HG03097 (cell line): ENCODE results near the gene FRYL.
"Not testable (repeated sequence)": the region's sequence is repeated elsewhere in the genome, so short reads cannot be mapped to it uniquely, and the experiment has no call there.

Source experiments
- ATAC-seq: cut with Tn5 transposase; IDR thresholded peaks from one replicate; pipeline ENCODE4 v1.9.1; 2021; ENCODE audit not compliant: unreplicated experiment, low FRiP score

The FRYL gene

GRCh38 chr4:48704091-48704802, 75.8 kb downstream of the FRYL start:
- no peak for ATAC-seq

DNA sequence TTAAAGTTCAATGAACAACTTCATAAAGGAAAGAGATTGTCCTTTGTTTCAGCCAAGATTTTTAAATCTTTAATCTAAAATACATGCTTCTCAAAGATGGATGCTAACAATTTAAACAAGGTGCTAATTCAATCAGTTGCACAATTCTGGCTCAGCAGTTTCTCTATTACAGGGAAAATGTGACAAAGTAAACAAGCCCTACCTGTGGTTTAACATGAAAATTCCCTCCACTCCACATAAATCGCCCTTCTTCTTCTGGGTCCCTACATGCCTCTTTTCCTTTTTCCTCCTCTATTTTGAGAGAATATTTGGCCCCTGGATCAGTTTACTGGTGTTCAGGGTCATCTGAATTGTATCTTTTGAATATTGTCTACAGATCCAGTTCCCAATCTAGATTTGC, 80.6 kb downstream of the FRYL start:
- no peak for ATAC-seq

DNA sequence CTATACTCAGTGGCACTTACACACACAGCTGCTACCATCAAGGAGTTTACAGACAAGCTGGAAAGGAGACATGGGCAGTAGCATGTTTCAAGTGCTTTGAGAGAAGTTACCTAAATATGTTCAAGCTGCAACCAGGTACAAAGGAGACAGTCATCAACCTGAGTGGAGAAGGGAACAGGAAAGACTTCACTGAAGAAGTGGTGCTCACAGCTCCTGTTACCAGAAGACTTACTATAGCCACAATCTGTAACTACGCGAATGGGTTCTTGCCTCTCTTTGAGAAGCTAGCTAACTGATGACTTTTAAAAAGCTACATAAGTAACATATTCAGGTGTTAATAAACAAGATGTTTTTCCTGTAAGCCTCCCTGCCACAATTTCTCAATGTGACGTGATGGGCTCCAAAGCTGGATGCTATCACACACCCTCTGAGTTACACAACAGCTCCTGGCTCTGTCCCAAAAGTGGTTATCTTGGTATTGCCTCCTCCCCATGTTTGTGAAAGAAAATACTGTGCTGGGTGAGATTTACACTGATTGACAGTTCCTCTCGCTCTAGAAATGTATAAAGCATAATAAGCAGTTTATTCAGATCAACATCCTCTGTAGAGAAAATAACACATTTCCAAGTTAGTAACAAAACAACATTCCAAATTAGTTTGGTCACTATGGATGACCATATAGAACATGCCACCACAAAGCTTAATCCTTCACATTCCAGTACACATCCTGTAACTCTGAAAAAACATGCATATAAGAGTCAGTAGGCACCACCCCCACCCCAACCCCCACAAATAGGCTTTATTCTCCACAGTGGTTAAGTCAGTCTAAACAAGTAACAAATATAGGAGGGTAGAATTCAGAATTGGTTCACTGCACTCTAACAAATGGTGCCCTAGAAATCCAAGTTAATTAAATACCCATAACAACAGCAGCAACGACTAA, 81.8 kb downstream of the FRYL start:
- ATAC-seq: no peak

DNA sequence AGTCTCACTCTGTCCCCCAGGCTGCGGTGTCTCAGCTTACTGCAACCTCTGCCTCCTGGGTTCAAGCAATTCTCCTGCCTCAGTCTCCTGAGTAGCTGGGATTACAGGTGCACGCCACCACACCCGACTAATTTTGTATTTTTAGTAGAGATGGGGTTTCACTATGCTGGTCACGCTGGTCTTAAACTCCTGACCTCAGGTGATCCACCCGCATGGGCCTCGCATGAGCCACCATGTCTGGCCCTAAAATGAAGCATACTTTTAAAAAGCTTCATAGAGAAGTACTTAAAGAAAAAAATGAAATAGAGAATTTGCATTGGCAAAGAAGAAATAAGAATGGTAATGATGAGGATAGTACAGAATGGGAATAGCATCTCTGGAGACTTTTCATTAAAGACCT, 82.6 kb downstream of the FRYL start:
- not testable (repeated sequence) for ATAC-seq

- ATAC-seq: no peak
Measured at GRCh38 chr4:48694824-48695223, 85.3 kb downstream of the FRYL start.

DNA sequence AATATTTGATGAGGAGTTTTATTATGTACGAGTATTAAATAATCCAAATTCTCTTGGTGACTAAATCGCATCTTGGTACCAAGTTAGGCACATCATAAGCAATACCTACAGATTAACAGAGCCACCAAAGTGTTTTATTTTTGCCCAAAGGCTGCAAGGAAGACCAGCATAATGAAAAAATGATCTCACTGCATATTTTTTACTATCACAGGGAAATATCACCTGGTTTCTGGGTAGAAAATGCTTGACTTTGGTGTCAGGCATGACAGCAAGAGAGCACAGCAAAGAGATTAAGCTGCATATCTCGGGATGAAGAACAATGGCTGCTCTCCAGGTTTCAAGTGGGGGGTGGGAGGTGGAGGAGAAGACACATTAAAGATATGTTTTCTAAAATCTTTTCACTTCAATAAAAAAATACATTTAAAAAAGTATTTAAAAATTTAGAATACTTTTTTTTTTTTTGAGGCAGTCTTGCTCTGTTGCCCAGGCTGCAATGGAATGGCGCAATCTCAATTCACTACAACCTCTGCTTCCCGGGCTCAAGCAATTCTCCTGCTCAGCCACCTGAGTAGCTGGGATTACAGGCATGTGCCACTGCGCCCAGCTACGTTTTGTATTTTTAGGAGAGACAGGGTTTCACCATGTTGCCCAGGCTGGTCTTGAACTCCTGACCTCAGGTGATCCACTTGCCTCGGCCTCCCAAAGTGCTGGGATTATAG, 86.1 kb downstream of the FRYL start:
- no peak for ATAC-seq

- no peak for ATAC-seq
Measured at GRCh38 chr4:48692897-48693296, 87.2 kb downstream of the FRYL start.

- no peak for ATAC-seq
Measured at GRCh38 chr4:48692044-48692443, 88.0 kb downstream of the FRYL start.

DNA sequence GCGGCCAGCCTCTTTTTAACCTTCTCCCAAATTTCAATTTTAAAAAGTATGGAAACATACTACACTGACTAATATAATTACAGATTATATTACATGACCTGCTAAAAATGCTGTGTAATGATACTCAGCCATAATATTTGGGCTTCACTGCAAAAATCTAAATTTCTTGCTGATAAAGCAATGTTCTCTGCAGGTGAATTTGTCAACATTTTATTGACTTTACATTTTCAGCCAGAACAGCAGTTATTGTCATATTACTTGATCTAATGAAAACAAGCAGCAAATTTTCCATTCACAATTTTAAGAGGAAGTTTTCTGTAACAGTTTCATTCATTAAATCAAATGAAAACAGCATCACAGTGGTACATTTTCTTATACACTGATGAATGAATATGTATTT, 91.1 kb downstream of the FRYL start:
- no peak for ATAC-seq

- ATAC-seq: no peak
Measured at GRCh38 chr4:48687313-48688051, 92.6 kb downstream of the FRYL start.

- no peak for ATAC-seq
Measured at GRCh38 chr4:48686369-48686768, 93.7 kb downstream of the FRYL start.

GRCh38 chr4:48683784-48684666, 96.1 kb downstream of the FRYL start:
- ATAC-seq: peak; percentile 84

DNA sequence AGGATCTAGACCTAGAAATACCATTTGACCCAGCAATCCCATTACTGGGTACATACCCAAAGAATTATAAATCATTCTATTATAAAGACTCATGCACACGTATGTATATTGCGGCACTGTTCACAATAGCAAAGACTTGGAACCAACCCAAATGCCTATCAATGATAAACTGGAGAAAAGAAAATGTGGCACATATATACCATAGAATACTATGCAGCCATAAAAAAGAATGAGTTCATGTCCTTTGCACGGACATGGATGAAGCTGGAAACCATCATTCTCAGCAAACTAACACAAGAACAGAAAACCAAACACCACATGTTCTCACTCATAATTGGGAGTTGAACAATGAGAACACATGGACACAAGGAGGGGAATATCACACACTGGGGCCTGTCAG, 97.2 kb downstream of the FRYL start:
- ATAC-seq: not testable (repeated sequence)

DNA sequence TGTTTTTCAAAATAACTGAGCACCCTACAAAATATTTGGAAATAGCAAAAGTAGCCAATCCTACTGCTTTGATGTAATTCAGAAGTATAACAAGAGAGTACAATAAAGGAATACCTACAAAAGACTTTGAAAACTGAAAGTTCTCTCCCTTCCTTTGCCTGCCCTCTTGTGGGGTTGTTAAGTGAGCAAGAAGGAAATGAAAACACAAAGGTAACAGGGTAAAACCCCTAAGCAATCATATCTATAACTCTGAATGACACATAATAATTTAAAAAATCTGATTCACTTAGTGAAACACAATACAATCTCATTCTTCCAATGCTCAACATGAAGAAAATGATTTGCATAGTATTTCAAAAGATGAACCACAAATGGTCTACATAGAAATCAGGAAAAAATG, 98.2 kb downstream of the FRYL start:
- peak; percentile 70 for ATAC-seq

GRCh38 chr4:48680848-48681568, 99.1 kb downstream of the FRYL start:
- no peak for ATAC-seq

GRCh38 chr4:48673537-48673936, 106.5 kb downstream of the FRYL start:
- ATAC-seq: no peak

DNA sequence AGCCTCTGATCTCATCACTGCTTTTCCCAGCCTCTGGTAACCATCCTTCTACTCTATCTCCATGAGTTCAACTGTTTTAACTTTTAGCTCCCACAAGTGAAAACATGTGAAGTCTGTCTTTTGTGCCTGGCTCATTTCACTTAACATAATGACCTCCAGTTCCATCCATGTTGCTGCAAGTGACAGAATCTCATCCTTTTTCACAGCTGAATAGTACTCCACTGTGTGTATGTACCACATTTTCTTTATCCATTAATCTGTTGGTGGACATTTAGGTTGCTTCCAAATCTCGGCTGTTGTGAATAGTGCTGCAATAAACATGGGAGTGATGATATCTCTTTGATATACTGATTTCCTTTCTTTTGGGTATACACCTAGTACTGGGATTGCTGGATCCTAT, 109.5 kb downstream of the FRYL start:
- no peak for ATAC-seq

- ATAC-seq: no peak
Measured at GRCh38 chr4:48669086-48669485, 111.0 kb downstream of the FRYL start.
